Stimulated activated naive CD4-positive, alpha-beta T cell treated with Interleukin-2 at 50 U/mL for 16 hours (primary cell): ENCODE data around the gene KCNMB4.

Experiments
- DNase-seq: peaks from one replicate; lab custom pipeline; 2025; lab: John Stamatoyannopoulos, UW

KCNMB4 gene

DNA sequence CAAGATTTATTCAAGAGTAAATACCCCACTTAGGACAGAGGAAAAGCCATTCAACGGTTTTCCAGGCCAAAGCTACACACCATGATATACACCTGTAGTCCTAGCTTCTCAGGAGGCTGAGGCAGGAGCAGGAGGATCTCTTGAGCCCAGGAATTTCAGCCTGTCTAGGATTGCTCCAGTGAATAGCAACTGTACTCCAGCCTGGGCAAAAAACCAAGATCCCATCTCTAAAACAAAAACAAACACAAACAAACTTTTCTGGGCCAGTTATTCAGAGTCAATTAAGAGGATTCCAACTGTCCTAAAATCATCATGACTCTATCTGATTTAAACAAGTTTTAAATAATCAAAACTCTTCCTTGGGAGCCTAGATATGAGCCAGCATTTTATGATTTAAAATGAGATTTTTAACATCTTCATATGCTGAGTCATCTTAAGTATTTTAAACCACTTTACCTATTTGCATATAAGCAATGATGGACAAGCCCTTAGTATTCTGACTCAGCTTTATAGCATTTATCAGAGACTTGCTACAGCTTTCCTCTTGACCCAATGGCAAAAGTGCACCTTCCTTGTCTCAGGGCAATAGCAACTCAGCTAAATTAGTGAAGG lies 77.1 kb downstream of the KCNMB4 start:
- DNase-seq = no peak

DNA sequence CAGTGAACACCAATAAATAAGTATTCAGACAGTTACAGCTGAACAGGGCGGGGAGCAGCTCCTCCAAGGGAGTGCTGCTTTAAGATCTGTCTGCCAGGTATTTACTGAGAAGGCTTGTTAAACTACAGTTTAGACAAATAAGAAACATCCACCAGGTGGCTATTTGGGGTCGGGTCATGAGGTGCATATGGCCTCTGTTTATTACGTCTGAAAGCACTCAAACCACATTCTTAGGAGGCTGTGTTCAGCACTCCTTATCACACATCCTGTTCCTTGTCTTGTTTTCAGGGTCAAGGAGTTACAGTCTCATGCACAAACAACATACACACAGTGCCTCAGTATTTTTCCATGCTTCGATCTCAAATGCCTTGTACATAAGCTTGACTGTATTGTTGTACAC lies 78.8 kb downstream of the KCNMB4 start:
- no peak for DNase-seq

DNA sequence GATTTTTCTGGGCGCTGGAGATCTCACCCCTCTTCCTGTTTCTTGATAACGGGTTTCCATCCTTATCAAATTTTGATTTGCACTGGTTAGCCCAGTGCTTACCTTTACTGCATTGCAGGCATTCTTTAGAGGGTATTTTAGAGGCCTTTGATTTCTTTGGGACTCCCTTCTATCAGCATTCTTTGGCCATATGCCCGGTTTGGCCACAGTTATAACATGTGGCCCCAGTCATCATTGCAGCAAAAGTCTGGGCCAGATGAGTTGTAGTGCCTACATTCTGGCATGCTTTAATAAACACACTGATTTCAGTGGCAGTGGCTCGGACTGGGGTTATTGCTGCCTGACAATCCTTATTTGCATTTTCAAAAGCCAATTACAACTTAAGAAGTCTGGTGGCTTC lies 82.3 kb downstream of the KCNMB4 start:
- DNase-seq = no peak

DNA sequence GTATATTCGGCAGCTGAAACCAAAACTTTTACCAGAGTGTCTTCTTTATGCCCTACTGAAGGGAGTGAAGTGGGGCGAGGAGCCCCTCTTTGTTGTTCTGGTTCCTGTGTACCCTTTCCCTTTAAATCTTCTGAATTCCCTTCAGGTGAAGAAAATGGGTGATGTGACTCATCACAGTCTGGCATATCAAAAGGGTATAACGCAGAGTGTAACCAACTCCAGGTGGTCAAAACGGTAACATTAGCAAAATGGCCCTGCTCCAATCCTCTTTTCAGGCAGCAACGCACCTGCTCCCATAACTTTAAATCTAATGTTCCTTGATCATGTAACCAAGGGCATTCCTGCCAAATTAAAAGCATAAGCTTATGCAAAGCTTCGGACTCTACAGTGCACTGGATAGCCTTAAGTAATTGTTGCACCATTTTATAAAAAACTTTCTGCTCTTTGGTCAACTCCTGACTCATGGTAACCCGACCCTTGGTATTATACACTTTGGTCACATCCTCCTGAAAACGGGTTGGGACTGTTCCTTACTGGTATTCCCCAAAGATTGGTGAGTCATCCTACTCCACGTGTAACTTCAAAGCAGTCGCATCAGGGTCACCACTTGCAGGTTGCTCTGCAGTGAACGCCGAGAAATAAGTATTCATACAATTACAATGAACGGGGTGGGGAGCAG lies 83.1 kb downstream of the KCNMB4 start:
- DNase-seq = no peak

DNA sequence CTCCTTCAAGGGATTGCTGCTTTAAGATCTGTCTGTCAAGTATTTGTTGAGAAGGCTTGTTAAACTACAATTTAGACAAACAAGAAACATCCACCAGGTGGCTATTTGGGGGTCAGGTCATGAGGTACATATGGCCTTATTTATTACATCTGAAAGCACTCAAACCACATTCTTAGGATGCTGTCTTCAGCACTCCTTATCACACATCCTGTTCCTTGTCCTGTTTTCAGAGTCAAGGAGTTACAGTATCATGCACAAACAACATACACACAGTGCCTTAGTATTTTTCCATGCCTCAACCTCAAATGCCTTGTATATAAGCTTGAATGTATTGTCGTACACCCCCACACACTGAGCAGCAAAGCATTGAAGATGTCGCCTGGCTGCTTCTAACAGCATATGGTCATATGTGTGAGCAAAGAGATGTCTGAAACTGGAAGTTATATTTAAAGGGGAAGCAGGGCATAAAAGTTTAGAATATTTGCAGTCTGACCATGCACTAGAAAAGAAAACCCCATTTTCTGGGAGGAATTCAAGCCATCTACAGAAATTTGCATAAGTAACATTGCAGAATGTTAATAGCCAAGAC lies 83.8 kb downstream of the KCNMB4 start:
- DNase-seq = no peak

DNA sequence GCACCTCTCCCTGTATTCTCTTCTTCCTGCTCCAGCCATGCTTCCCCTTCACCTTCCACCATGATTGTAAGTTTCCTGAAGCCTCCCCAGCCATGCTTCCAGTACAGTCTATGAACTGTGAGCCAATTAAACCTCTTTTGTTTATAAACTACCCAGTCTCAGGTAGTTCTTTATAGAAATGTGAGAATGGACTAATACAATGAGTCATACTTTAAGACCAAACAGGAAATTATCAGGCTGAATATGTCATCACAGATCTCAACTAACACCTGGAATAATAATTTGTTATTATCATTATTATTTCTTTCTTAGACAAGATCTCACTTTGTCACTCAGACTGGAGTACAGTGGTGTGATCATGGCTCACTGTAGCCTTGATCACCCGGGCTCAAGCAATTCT lies 85.4 kb downstream of the KCNMB4 start:
- DNase-seq = no peak

DNA sequence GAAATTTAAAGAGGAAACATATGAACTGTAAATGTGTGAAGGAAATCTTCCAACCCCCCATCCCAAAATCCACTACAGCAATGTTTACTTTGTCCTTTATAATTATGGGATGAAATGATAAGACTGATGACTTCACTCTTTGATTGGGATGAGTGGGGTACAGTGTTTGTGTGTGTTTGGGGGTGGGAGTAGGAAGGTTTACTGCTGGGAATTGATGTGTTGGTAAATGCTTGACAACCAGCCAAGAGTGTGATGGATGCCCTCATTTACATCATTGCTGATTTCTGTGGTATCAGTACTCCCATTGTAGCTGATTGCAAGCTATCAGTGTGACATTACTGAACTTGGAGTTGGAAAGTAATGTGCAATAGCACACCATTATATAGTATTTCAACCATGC lies 90.9 kb downstream of the KCNMB4 start:
- no peak for DNase-seq

DNA sequence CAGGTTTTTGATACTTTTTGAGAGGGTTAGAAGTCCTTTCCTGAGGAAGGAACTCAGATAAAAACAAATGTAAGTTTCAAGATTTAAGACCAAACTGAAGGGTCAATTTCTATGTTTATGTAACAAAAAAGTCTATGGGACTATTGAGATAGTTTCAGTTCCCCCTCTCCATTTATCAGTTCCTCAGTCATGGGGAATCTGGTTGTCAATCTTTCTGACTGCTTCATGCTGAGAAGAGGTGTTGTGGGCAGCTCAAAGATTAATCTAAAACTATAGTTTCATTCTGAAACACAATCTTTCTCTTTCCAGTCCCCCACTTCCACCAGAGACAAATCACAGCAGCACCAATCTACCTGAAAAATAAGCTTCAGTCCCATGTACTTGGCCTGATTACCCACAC lies 93.7 kb downstream of the KCNMB4 start:
- DNase-seq = no peak

DNA sequence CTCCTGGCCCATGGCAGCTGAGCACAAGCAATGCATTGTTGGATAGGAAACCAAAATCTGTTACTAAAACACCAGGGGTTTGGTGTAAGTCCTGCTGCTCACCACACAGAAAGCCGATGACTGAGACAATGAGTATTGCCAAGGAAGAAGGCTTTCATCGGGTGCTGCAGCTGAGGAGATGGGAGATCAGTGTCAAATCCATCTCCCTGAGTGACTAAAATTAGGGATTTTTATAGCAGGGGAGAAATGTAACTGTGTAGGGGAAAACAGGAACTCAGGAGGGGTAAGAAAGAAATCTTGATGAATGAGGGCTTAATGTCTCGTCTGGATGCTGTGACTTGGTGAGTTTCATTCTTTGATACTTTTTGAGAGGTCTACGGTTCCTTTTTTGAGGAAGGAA lies 97.9 kb downstream of the KCNMB4 start:
- no peak for DNase-seq

DNA sequence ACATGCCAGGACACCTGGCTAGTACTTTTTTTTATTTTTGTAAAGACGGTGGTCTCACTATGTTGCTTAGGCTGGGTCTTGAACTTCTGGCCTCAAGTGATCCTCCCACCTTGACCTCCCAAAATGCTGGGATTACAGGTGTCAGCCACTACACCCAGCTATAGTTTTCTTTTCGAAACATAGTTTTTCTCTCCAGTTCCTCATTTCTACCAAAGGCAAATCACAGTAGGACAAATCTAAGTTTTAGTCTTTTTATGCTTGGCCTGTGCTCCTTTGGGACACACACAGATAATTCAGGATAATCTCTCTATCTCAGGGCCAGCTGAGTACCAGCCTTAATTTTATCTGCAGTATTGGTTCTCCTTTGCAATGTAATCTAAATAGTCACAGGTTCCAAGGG lies 100.7 kb downstream of the KCNMB4 start:
- no peak for DNase-seq

DNA sequence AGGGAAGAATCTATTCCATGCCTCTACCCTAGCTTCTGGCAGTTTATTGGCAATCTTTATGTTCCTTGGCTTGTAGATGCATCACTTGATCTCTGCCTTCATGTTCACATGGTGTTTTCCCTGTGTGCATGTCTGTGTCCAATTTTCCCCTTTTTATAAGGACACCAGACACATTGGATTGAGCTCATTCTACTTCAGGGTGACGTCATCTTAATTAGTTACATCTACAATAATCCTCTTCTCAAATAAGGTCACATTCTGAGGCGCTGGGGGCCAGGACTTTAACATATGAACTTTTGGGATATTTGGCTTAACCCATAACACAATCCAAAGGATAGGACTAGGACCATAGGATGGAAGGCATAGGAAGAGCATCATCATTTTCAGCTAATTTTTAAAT lies 101.4 kb downstream of the KCNMB4 start:
- DNase-seq = no peak

DNA sequence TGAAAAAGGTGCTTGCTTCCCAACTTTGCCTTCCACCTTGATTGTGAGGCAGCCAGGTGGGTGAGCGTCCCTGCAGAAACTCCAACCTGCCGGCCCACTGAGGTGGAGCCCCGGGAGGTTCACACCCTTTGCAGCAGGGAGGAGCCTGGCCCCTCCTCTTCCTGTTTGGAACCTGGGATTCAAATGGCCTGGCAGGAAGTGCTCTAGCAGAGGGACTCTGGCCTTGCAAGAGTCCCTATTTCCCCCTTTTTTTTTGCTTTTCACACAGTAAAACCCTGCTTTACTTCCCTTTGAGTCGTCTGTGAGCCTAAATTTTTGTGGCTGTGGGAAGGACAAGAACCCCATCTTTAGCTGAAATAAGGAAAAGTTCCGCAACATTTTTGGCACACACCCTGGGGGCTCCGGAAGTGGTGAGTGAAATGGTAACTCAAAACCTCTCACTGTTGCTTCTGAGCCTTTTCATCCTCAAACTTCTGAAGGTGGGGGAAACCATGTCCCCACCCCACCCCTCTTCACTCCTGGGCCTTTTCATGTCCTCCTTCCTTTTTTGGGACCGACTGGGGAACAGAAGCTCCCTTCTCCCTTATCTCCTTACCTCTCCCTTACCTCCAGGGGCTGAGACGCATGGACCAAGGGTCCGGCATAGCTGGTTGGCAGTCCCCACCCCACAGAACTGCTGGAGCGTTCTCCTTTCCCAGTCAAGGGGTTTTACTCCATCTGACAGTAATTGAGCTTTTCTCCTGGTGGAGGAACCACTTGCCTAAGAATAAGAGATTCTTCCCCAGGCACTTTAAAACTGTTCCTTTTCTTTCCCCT lies 102.0 kb downstream of the KCNMB4 start:
- DNase-seq = no peak

DNA sequence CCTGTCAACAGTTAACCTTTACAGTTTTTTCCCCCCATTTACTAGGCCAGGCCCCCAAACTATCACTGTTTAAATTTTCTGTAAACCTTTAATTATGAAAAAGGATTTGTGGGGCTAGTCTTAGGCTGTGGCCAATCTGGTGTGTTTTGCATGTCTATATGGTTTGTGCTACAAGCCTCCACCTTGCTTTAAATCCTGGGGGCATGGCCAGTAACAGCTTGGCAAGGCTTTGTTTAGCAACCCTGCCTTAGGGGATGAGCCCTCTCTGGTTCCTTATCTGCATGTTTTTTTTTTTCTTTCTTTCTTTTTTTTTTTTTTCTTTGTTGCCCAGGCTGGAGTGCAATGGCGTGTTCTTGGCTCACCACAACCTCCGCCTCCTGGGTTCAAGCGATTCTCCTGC lies 102.7 kb downstream of the KCNMB4 start:
- no peak for DNase-seq

DNA sequence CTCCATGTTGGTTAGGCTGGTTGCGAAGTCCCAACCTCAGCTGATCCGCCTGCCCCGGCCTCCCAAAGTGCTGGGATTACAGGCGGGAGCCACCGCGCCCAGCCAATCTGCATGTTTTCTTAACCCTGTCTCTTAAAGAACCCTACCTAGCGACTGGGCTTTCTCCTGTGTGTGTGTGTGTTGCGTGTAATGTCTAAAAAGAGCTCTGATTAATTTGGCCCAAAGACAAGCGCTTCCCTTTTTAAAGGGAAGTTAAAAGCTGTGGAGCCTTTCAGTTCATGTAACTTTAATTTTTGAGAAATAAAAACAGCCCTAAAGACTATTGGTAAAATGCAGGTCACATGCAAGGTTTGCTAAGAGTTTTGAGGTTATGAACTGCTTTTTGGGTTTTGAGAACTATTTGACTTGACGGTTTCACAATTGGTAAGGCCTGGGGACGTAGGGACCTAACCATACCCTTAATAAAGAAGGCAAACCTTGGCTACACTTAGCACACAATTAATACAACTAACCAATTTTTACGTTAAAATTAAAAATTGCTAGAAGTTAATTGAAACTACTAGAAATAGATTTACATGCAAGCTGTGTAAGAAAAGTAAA lies 103.2 kb downstream of the KCNMB4 start:
- DNase-seq = no peak

DNA sequence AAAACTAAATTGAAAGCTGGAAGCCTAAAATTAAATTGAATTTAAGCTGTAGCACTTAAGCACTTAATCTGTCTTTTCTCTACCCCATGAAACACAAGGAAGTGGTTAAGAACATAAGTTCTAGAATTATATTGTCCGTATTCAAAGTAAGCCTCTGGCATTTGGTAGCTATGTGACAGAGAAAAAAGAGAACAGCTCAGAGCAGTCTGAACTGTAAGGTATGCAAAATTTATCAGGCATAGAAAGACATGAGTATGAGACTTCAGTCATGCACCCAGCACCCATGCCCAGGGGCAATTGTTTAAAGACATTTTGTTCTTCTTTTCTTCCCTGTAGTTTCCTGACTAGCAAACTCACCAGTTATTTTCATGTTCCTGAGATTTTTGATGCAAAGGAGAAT lies 116.7 kb downstream of the KCNMB4 start:
- no peak for DNase-seq
